Peyer's patch (tissue), 4 donors: ENCODE results near the gene NCKAP5. TPM values are rescaled to one million over a fixed set of nuclear protein-coding genes. Genes with fewer than 3 reads are reported as not detected.

Source experiments
- DNase-seq, 3 donors: peaks; one replicate each; pipeline ENCODE4 v3.0.0-alpha.2; 2017 to 2019
- H3K27ac ChIP-seq, 4 donors: fragments of 200-600 bp; sonication (generic); one replicate each; pipeline ENCODE4 v1.5.1; 2016 to 2019
- H3K27me3 ChIP-seq, 2 donors: fragments of 200-600 bp; sonication (generic); one replicate each; pipeline ENCODE4 v1.5.1; 2019
- H3K36me3 ChIP-seq, 3 donors: fragments of 200-600 bp; sonication (generic); one replicate each; pipeline ENCODE4 v1.5.1; 2016 to 2019
- H3K4me1 ChIP-seq, 4 donors: fragments of 200-600 bp; sonication (generic); one replicate each; pipeline ENCODE4 v1.5.1; 2016 to 2019
- H3K4me3 ChIP-seq, 4 donors: fragments of 200-600 bp; sonication (generic); 1 replicate in 3 of 4; 2 replicates in 1 of 4; pipeline ENCODE4 v1.5.1; 2016 to 2019; ENCODE audit warnings: mild to moderate bottlenecking in 1 of 4
- H3K9me3 ChIP-seq, 4 donors: fragments of 200-600 bp; sonication (generic); one replicate each; pipeline ENCODE4 v1.5.1; 2016 to 2019; ENCODE audit warnings: mild to moderate bottlenecking in 1 of 4
- POLR2A ChIP-seq, 2 donors: fragments of 450-650 bp; IDR thresholded peaks; one replicate each; pipeline ENCODE4 v1.5.1; 2017; ENCODE audit warnings: antibody characterized with exemption in 2 of 2, mild to moderate bottlenecking in 2 of 2, moderate library complexity in 2 of 2
- total RNA-seq, 4 donors: library from RNA; depleted of rRNA; stranded (reverse); fragments of >200 nt; gene quantifications; one replicate each; pipeline ENCODE4 v1.1.0, GENCODE V29; 2016
- TF ChIP-seq, protein P1 (sequence below), 6 experiments: fragments of 450-650 bp in 4 of 6; fragments of 200-600 bp in 2 of 6; sonication (generic) in 1 of 6; IDR thresholded peaks; one replicate each; pipeline ENCODE4 v1.5.1; 2017 to 2019; ENCODE audit warnings: antibody characterized with exemption in 6 of 6, mild to moderate bottlenecking in 3 of 6, moderate library complexity in 1 of 6

Gene NCKAP5
- total RNA-seq, 4 donors from 2014 or later = 9.1 to 28.5 (median 22.5) TPM

DNA sequence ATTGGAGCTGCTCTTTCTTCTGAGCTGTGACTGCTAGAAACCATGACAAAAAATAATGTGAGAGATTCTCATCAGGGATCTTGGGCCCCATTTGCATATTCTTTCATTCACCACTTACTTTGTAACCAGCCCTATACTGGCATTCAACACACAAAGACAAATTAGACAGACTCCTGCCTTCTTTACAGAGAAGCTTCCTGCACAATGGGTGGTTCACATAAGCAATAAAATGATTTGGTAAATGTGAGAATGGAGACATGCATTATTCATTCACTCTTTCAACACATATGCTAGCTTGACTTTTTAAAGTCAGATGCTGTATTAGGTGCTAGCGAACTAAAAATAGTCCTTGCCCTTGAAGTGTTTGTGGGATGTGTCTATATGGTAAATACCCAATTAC, 174.4 kb downstream of the NCKAP5 start:
- Histone ChIP-seq H3K4me1 (no peaks in the 10 kb centered on the region), H3K4me3 (no peak overlapping the region), H3K27ac (no peak overlapping the region), H3K27me3 (no peaks in the 10 kb centered on the region), H3K36me3 (no peaks in the 10 kb centered on the region), H3K9me3 (no peaks in the 10 kb centered on the region)
- TF ChIP-seq POLR2A (IDR thresholded peaks at IDR 0.05) = no peak
- TF ChIP-seq, protein P1, sequence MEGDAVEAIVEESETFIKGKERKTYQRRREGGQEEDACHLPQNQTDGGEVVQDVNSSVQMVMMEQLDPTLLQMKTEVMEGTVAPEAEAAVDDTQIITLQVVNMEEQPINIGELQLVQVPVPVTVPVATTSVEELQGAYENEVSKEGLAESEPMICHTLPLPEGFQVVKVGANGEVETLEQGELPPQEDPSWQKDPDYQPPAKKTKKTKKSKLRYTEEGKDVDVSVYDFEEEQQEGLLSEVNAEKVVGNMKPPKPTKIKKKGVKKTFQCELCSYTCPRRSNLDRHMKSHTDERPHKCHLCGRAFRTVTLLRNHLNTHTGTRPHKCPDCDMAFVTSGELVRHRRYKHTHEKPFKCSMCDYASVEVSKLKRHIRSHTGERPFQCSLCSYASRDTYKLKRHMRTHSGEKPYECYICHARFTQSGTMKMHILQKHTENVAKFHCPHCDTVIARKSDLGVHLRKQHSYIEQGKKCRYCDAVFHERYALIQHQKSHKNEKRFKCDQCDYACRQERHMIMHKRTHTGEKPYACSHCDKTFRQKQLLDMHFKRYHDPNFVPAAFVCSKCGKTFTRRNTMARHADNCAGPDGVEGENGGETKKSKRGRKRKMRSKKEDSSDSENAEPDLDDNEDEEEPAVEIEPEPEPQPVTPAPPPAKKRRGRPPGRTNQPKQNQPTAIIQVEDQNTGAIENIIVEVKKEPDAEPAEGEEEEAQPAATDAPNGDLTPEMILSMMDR (IDR thresholded peaks at IDR 0.05) = no peak
- no peak for DNase-seq

GRCh38 chr2:133390156-133390555, 178.1 kb downstream of the NCKAP5 start:
- no peaks in the 10 kb centered on the region for H3K27me3 ChIP-seq
- H3K9me3 ChIP-seq = no peaks in the 10 kb centered on the region
- TF ChIP-seq, protein P1 (IDR thresholded peaks at IDR 0.05) = no peak
- no peaks in the 10 kb centered on the region for H3K4me1 ChIP-seq
- DNase-seq = no peak
- no peaks in the 10 kb centered on the region for H3K36me3 ChIP-seq
- no peak overlapping the region for H3K4me3 ChIP-seq
- H3K27ac ChIP-seq = no peak overlapping the region

- H3K27me3 ChIP-seq = no peaks in the 10 kb centered on the region
- H3K27ac ChIP-seq = no peak overlapping the region
- TF ChIP-seq, protein P1 (IDR thresholded peaks at IDR 0.05) = no peak
- no peak for TF ChIP-seq POLR2A (IDR thresholded peaks at IDR 0.05)
- H3K9me3 ChIP-seq = no peaks in the 10 kb centered on the region
- H3K4me3 ChIP-seq = no peak overlapping the region
- H3K4me1 ChIP-seq = no peaks in the 10 kb centered on the region
- no peak for DNase-seq
- H3K36me3 ChIP-seq = no peaks in the 10 kb centered on the region
Observed at GRCh38 chr2:133389569-133389968, 178.7 kb downstream of the NCKAP5 start.

GRCh38 chr2:133382566-133382965, 185.7 kb downstream of the NCKAP5 start:
- no peak overlapping the region for H3K4me3 ChIP-seq
- TF ChIP-seq, protein P1 (IDR thresholded peaks at IDR 0.05) = no peak
- no peak for TF ChIP-seq POLR2A (IDR thresholded peaks at IDR 0.05)
- no peaks in the 10 kb centered on the region for H3K27me3 ChIP-seq
- no peak for DNase-seq
- H3K4me1 ChIP-seq = no peaks in the 10 kb centered on the region
- H3K27ac ChIP-seq = no peak overlapping the region
- no peaks in the 10 kb centered on the region for H3K9me3 ChIP-seq
- H3K36me3 ChIP-seq = no peaks in the 10 kb centered on the region

DNA sequence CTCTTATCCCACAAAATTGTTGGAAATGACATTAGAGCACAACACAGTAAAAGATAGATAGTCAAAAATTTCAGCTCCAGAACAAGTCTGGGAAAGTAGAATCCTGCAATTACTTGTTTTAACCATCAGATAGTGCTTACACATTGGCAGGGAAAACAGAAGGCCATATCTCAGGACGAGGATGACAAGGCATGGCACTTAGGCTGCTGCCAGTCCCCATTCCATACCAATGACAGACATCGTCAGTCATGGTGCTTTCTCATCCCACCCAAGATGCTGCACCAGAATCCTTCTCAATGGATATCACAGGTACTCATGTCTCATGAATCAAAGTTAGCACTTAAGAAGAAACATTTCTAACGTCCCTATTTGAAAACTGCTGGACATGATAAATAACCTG, 187.3 kb downstream of the NCKAP5 start:
- no peaks in the 10 kb centered on the region for H3K4me1 ChIP-seq
- no peaks in the 10 kb centered on the region for H3K36me3 ChIP-seq
- DNase-seq = no peak
- no peak overlapping the region for H3K27ac ChIP-seq
- H3K4me3 ChIP-seq = no peak overlapping the region
- H3K9me3 ChIP-seq = no peaks in the 10 kb centered on the region
- H3K27me3 ChIP-seq = no peaks in the 10 kb centered on the region
- no peak for TF ChIP-seq POLR2A (IDR thresholded peaks at IDR 0.05)
- TF ChIP-seq, protein P1 (IDR thresholded peaks at IDR 0.05) = no peak

DNA sequence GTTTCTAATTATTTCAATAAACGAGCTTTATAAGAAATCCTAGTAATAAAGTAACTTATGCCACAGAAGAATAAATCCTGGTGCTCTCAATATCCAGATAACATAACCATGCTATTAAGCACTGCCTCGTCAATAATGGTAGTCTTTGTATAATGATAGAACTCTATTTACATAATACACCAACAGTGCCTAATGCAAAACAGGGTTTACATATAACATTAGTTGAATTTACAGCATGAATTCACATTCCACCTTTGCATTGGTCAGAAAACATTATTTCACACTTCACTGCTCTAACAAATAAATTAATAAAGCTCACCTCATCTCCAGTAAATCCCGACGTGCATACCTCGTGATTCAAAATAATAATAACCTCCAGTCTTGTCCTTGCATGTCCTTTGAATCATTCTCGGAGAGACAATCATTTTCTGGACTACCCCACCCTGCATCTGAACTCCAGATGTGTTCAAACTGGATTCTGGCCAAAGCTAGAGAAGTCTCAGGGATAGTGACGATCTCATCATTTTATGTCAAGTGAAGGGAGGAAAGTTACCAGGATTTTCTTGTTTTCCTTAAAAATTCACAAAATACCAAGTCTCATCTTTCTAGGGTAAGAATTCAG, 189.2 kb downstream of the NCKAP5 start:
- TF ChIP-seq, protein P1 (IDR thresholded peaks at IDR 0.05) = no peak
- no peak for TF ChIP-seq POLR2A (IDR thresholded peaks at IDR 0.05)
- Histone ChIP-seq H3K9me3 (no peaks in the 10 kb centered on the region), H3K4me3 (no peak overlapping the region), H3K4me1 (no peaks in the 10 kb centered on the region), H3K27me3 (no peaks in the 10 kb centered on the region), H3K27ac (no peak overlapping the region), H3K36me3 (no peaks in the 10 kb centered on the region)
- DNase-seq = no peak
